Sigmoid colon (tissue), 7 donors: Measurements from ENCODE around the gene CACNG4. TPM values are rescaled to one million over a fixed set of nuclear protein-coding genes. Genes with fewer than 3 reads are reported as not detected.

ENCODE experiments used
- DNase-seq: peaks from one replicate; pipeline ENCODE4 v3.0.0-alpha.2; 2019
- H3K27ac ChIP-seq, 4 donors: fragments of 200-600 bp; sonication (generic); one replicate each; pipeline ENCODE4 v1.5.1; 2016 to 2019; ENCODE audit warnings: mild to moderate bottlenecking in 1 of 4
- H3K27me3 ChIP-seq, 3 donors: fragments of 200-600 bp; sonication (generic); one replicate each; pipeline ENCODE4 v1.5.1; 2019; ENCODE audit warnings: mild to moderate bottlenecking in 1 of 3
- H3K36me3 ChIP-seq, 4 donors: fragments of 200-600 bp; sonication (generic); one replicate each; pipeline ENCODE4 v1.5.1; 2016 to 2019
- H3K4me1 ChIP-seq, 4 donors: fragments of 200-600 bp; sonication (generic); one replicate each; pipeline ENCODE4 v1.5.1; 2017 to 2019
- H3K4me3 ChIP-seq, 4 donors: fragments of 200-600 bp; sonication (generic); one replicate each; pipeline ENCODE4 v1.5.1; 2017 to 2019; ENCODE audit warnings: mild to moderate bottlenecking in 2 of 4, moderate library complexity in 1 of 4
- H3K9me3 ChIP-seq, 4 donors: fragments of 200-600 bp in 3 of 4; sonication (generic) in 3 of 4; one replicate each; pipeline versions ENCODE4 v1.5.1 to v1.6.1; 2013 to 2019
- EP300 ChIP-seq, 4 donors: sonication (generic); formaldehyde crosslinking; IDR thresholded peaks; one replicate each; pipeline ENCODE4 v1.6.1; 2017; ENCODE audit warnings: antibody characterized with exemption in 4 of 4
- POLR2A ChIP-seq, 2 donors: fragments of 450-650 bp; IDR thresholded peaks; one replicate each; pipeline ENCODE4 v1.6.1; 2016; ENCODE audit warnings: antibody characterized with exemption in 2 of 2, mild to moderate bottlenecking in 2 of 2, moderate library complexity in 2 of 2
- POLR2AphosphoS5 ChIP-seq, 4 donors: sonication (generic); formaldehyde crosslinking; IDR thresholded peaks; one replicate each; pipeline ENCODE4 v1.6.1; 2017; ENCODE audit warnings: antibody characterized with exemption in 4 of 4
- WGBS, 2 donors: extraction: QIAGEN DNeasy Blood & Tissue Kit; methylation state at CpG; one replicate each; pipeline ENCODE4 v1.1.7; 2013; 5-methylcytosine and 5-hydroxymethylcytosine counted together
- intact Hi-C: fragments of 100-400 bp; cut with DNase I; formaldehyde crosslinking; loops from one replicate; pipeline ENCODE4 v1.15.1; 2023
- polyA plus RNA-seq, 3 donors: library from polyadenylated mRNA; stranded (reverse); fragments of 200-250 nt; gene quantifications; one replicate each; pipeline ENCODE4 v1.2.3, GENCODE V29; 2013
- total RNA-seq, 4 donors: library from RNA; depleted of rRNA; stranded (reverse); fragments of >200 nt; gene quantifications; one replicate each; pipeline ENCODE4 v1.1.0, GENCODE V29; 2016
- TF ChIP-seq, protein P1 (sequence below), 4 experiments: fragments of 450-650 bp in 3 of 4; fragments of 200-600 bp in 1 of 4; IDR thresholded peaks; one replicate each; pipeline ENCODE4 v1.5.1; 2016 to 2019; ENCODE audit warnings: antibody characterized with exemption in 4 of 4, mild to moderate bottlenecking in 3 of 4, moderate library complexity in 2 of 4
- donor health status: healthy with polysubstance abuse.
- donor health status: Bipolar disorder and iron deficiency.
- donor health status: healthy.

The CACNG4 gene
- total and polyA plus RNA-seq, 7 donors: under 0.01 to 0.83 (median 0.29) TPM; not detected in 1

DNA sequence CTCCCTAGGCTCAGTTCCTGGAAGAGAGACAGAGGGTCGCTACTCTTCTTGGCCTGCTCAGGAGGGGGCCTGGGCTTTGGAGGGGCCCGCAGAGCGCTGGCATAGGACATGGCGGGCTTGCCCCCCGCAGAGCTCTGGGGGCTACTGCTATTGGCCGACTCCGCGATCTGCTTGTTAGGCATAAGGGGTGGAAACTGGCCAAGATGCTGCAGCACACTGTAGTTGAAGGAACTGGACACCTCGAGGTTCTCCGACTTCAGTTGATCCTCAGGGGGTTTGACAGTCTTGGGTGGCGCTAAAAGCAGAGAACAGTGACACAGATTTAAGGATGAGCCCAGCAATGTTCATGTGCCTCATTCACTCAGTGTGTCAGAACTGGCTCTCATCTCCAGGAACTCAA, 113.8 kb downstream of the CACNG4 start:
- Histone ChIP-seq H3K4me3 (no peak overlapping the region), H3K27me3 (no peaks in the 10 kb centered on the region), H3K27ac (no peak overlapping the region), H3K9me3 (no peaks in the 10 kb centered on the region), H3K36me3 (peaks cover 0 to 31% (median under 1%) of the 10 kb centered on the region in 4 donors), H3K4me1 (no peaks in the 10 kb centered on the region)
- TF ChIP-seq, protein P1, sequence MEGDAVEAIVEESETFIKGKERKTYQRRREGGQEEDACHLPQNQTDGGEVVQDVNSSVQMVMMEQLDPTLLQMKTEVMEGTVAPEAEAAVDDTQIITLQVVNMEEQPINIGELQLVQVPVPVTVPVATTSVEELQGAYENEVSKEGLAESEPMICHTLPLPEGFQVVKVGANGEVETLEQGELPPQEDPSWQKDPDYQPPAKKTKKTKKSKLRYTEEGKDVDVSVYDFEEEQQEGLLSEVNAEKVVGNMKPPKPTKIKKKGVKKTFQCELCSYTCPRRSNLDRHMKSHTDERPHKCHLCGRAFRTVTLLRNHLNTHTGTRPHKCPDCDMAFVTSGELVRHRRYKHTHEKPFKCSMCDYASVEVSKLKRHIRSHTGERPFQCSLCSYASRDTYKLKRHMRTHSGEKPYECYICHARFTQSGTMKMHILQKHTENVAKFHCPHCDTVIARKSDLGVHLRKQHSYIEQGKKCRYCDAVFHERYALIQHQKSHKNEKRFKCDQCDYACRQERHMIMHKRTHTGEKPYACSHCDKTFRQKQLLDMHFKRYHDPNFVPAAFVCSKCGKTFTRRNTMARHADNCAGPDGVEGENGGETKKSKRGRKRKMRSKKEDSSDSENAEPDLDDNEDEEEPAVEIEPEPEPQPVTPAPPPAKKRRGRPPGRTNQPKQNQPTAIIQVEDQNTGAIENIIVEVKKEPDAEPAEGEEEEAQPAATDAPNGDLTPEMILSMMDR (IDR thresholded peaks at IDR 0.05): no peak
- no peak for TF ChIP-seq POLR2AphosphoS5 (IDR thresholded peaks at IDR 0.05)
- TF ChIP-seq EP300 (IDR thresholded peaks at IDR 0.05): no peak
- TF ChIP-seq POLR2A (IDR thresholded peaks at IDR 0.05): no peak
- intact Hi-C loops: no loop called here
- 97 to 98% methylated on average over 11 of the region's 11 CpGs for WGBS, 2 donors
- DNase-seq: no peak

- H3K9me3 ChIP-seq: no peaks in the 10 kb centered on the region
- TF ChIP-seq EP300 (IDR thresholded peaks at IDR 0.05): no peak
- TF ChIP-seq POLR2A (IDR thresholded peaks at IDR 0.05): no peak
- TF ChIP-seq, protein P1 (IDR thresholded peaks at IDR 0.05): no peak
- TF ChIP-seq POLR2AphosphoS5 (IDR thresholded peaks at IDR 0.05): no peak
- no peak overlapping the region for H3K4me3 ChIP-seq
- WGBS, 2 donors: 98 to 100% methylated on average over 2 of the region's 2 CpGs
- intact Hi-C loops: no loop called here
- peaks cover 0 to 40% (median 2%) of the 10 kb centered on the region in 4 donors for H3K36me3 ChIP-seq
- H3K27ac ChIP-seq: no peak overlapping the region
- no peak for DNase-seq
- H3K27me3 ChIP-seq: no peaks in the 10 kb centered on the region
- no peaks in the 10 kb centered on the region for H3K4me1 ChIP-seq
Observed at GRCh38 chr17:67079491-67079890, 115.0 kb downstream of the CACNG4 start.

- intact Hi-C loops: no loop called here
- Histone ChIP-seq H3K27ac (no peak overlapping the region), H3K4me3 (no peak overlapping the region), H3K4me1 (no peaks in the 10 kb centered on the region), H3K36me3 (peaks cover 0 to 48% (median 3%) of the 10 kb centered on the region in 4 donors), H3K27me3 (no peaks in the 10 kb centered on the region), H3K9me3 (no peaks in the 10 kb centered on the region)
- no peak for DNase-seq
- TF ChIP-seq POLR2AphosphoS5 (IDR thresholded peaks at IDR 0.05) (no peak), EP300 (IDR thresholded peaks at IDR 0.05) (no peak), POLR2A (IDR thresholded peaks at IDR 0.05) (no peak)
- TF ChIP-seq, protein P1 (IDR thresholded peaks at IDR 0.05): no peak
- 82 to 85% methylated on average over 2 of the region's 2 CpGs for WGBS, 2 donors
Observed at GRCh38 chr17:67080804-67081203, 116.3 kb downstream of the CACNG4 start.

GRCh38 chr17:67082107-67082506, 117.6 kb downstream of the CACNG4 start:
- no peak overlapping the region for H3K4me3 ChIP-seq
- H3K36me3 ChIP-seq: peaks cover 0 to 47% (median 8%) of the 10 kb centered on the region in 4 donors
- no peak overlapping the region for H3K27ac ChIP-seq
- intact Hi-C loops: no loop called here
- 54 to 61% methylated on average over 1 of the region's 1 CpG for WGBS, 2 donors
- no peaks in the 10 kb centered on the region for H3K9me3 ChIP-seq
- no peaks in the 10 kb centered on the region for H3K4me1 ChIP-seq
- TF ChIP-seq, protein P1 (IDR thresholded peaks at IDR 0.05): no peak
- TF ChIP-seq POLR2A (IDR thresholded peaks at IDR 0.05) (no peak), POLR2AphosphoS5 (IDR thresholded peaks at IDR 0.05) (no peak), EP300 (IDR thresholded peaks at IDR 0.05) (no peak)
- no peaks in the 10 kb centered on the region for H3K27me3 ChIP-seq
- DNase-seq: no peak

Other genes with a start within 250 kb of the CACNG4 start
- gene CACNG5, start 129.6 kb upstream of the CACNG4 start, total RNA-seq: 1 to 10 TPM in 1 of 4 donors, not detected in 3; 1.1 TPM
- not detected for gene CACNG5, start 129.6 kb upstream of the CACNG4 start, polyA plus RNA-seq
- not detected for gene CACNG1, start 79.8 kb downstream of the CACNG4 start, total RNA-seq
- gene CACNG1, start 79.8 kb downstream of the CACNG4 start, polyA plus RNA-seq: not detected